Measurements from ENCODE around the gene NTM.

Gene NTM

GRCh38 chr11:132052342-132052741, 681.9 kb downstream of the NTM start:
- Histone ChIP-seq H3K27me3 (ENCODE audit: insufficient read depth, poor library complexity, severe bottlenecking) (no peaks in the 10 kb centered on the region), H3K9me3 (ENCODE audit: severe bottlenecking) (no peaks in the 10 kb centered on the region), H3K27ac (ENCODE audit: poor library complexity, severe bottlenecking) (peak overlapping the region; percentile 98), H3K4me1 (ENCODE audit: insufficient read depth, poor library complexity, severe bottlenecking) (peaks cover 25% of the 10 kb centered on the region), H3K36me3 (ENCODE audit: low read depth) (no peaks in the 10 kb centered on the region), H3K4me3 (ENCODE audit: severe bottlenecking) (no peak overlapping the region)
- DNase-seq (ENCODE audit: low spot score) (no peak), ATAC-seq (ENCODE audit: low read depth) (no peak)
- TF ChIP-seq CTCF (IDR thresholded peaks at IDR 0.05; ENCODE audit: poor library complexity, severe bottlenecking) = no peak

- H3K4me3 ChIP-seq (ENCODE audit: severe bottlenecking) = no peak overlapping the region
- H3K36me3 ChIP-seq (ENCODE audit: low read depth) = no peaks in the 10 kb centered on the region
- ATAC-seq (ENCODE audit: low read depth) (no peak), DNase-seq (ENCODE audit: low spot score) (no peak)
- H3K27ac ChIP-seq (ENCODE audit: poor library complexity, severe bottlenecking) = peak overlapping the region; percentile 98
- H3K27me3 ChIP-seq (ENCODE audit: insufficient read depth, poor library complexity, severe bottlenecking) = no peaks in the 10 kb centered on the region
- H3K4me1 ChIP-seq (ENCODE audit: insufficient read depth, poor library complexity, severe bottlenecking) = peaks cover 30% of the 10 kb centered on the region
- H3K9me3 ChIP-seq (ENCODE audit: severe bottlenecking) = no peaks in the 10 kb centered on the region
- no peak for TF ChIP-seq CTCF (IDR thresholded peaks at IDR 0.05; ENCODE audit: poor library complexity, severe bottlenecking)
Measured at GRCh38 chr11:132052904-132053303, 682.5 kb downstream of the NTM start.

- TF ChIP-seq CTCF (IDR thresholded peaks at IDR 0.05; ENCODE audit: poor library complexity, severe bottlenecking) = no peak
- no peaks in the 10 kb centered on the region for H3K27me3 ChIP-seq (ENCODE audit: insufficient read depth, poor library complexity, severe bottlenecking)
- H3K27ac ChIP-seq (ENCODE audit: poor library complexity, severe bottlenecking) = peak overlapping the region; percentile 98
- H3K36me3 ChIP-seq (ENCODE audit: low read depth) = no peaks in the 10 kb centered on the region
- DNase-seq (ENCODE audit: low spot score) = no peak
- no peak overlapping the region for H3K4me3 ChIP-seq (ENCODE audit: severe bottlenecking)
- peak; percentile 81 for ATAC-seq (ENCODE audit: low read depth)
- H3K9me3 ChIP-seq (ENCODE audit: severe bottlenecking) = no peaks in the 10 kb centered on the region
- H3K4me1 ChIP-seq (ENCODE audit: insufficient read depth, poor library complexity, severe bottlenecking) = peaks cover 39% of the 10 kb centered on the region
Measured at GRCh38 chr11:132054822-132055221, 684.4 kb downstream of the NTM start.

DNA sequence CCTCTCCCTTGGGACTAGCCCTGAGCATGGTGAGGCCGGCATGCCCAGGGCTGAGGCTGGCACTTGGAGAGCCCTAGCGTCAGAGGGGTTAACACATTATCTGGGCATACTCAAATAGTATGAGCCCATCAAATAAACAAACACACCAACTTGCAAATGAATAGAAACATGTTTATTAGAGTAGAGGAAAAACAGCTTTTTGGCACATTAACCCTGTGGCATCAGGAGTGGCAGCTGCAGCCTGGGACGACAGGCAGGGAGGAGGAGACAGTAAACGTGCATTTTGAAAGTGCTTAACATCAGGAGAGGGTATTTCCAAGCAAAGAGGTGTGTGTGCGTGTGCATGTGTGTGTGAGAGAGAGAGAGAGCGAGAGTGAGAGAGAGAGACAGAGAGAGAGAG, 684.9 kb downstream of the NTM start:
- Histone ChIP-seq H3K27me3 (ENCODE audit: insufficient read depth, poor library complexity, severe bottlenecking) (no peaks in the 10 kb centered on the region), H3K36me3 (ENCODE audit: low read depth) (no peaks in the 10 kb centered on the region), H3K4me1 (ENCODE audit: insufficient read depth, poor library complexity, severe bottlenecking) (peaks cover 44% of the 10 kb centered on the region), H3K9me3 (ENCODE audit: severe bottlenecking) (no peaks in the 10 kb centered on the region), H3K27ac (ENCODE audit: poor library complexity, severe bottlenecking) (peak overlapping the region; percentile 98), H3K4me3 (ENCODE audit: severe bottlenecking) (no peak overlapping the region)
- no peak for ATAC-seq (ENCODE audit: low read depth)
- no peak for DNase-seq (ENCODE audit: low spot score)
- TF ChIP-seq CTCF (IDR thresholded peaks at IDR 0.05; ENCODE audit: poor library complexity, severe bottlenecking) = no peak

DNA sequence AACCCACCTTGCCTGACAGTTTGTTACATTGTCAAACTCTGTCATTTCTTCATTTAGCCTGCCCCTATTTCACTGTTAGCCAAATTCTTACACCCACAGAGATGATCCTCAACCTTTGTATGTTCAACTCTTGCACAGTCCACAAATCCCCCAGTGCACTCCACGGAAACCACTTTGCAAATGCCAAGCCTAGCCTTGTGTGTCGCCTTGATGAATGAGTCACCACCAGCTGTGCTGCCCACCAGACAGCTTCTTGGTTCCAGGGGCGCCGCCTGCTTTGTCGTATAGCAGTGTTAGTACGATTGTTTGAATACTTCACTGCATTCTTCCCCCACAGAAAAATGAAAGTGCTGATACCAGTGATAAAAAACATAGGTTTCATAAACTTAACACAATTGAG, 686.3 kb downstream of the NTM start:
- no peaks in the 10 kb centered on the region for H3K27me3 ChIP-seq (ENCODE audit: insufficient read depth, poor library complexity, severe bottlenecking)
- ATAC-seq (ENCODE audit: low read depth) (no peak), DNase-seq (ENCODE audit: low spot score) (no peak)
- H3K9me3 ChIP-seq (ENCODE audit: severe bottlenecking) = no peaks in the 10 kb centered on the region
- H3K36me3 ChIP-seq (ENCODE audit: low read depth) = no peaks in the 10 kb centered on the region
- no peak overlapping the region for H3K4me3 ChIP-seq (ENCODE audit: severe bottlenecking)
- no peak for TF ChIP-seq CTCF (IDR thresholded peaks at IDR 0.05; ENCODE audit: poor library complexity, severe bottlenecking)
- peaks cover 51% of the 10 kb centered on the region for H3K4me1 ChIP-seq (ENCODE audit: insufficient read depth, poor library complexity, severe bottlenecking)
- H3K27ac ChIP-seq (ENCODE audit: poor library complexity, severe bottlenecking) = peak overlapping the region; percentile 98
